ENCODE results near the gene CNOT10. TPM values are rescaled to one million over a fixed set of nuclear protein-coding genes. Genes with fewer than 3 reads are reported as not detected.

CNOT10 gene
- polyA plus RNA-seq, 1 of the 3 experiments (the other 2 are of a cell fraction), result 23.5 TPM

- Histone ChIP-seq H3K9me2 (no peaks in the 10 kb centered on the region), H3K9me3 (no peaks in the 10 kb centered on the region), H3K27ac (ENCODE audit: low read depth in 2 of 2, low read length in 1 of 2) (no peak overlapping the region), H3K9ac (no peak overlapping the region), H3K27me3 (ENCODE audit: insufficient read depth) (no peaks in the 10 kb centered on the region), H3K79me2 (ENCODE audit: insufficient read depth) (peaks cover 14% of the 10 kb centered on the region; the same call in 1 of the 2 replicates), H2AFZ (ENCODE audit: low read depth) (no peak overlapping the region), H3K4me1 (ENCODE audit: control insufficient read depth in 1 of 2, insufficient read depth in 2 of 2, low read depth in 1 of 2, low read length in 1 of 2) (peaks cover 0 to 7% of the 10 kb centered on the region in 2 experiments; a peak in 3 of 4 replicates), H3K4me2 (no peak overlapping the region), H4K20me1 (ENCODE audit: insufficient read depth) (no peaks in the 10 kb centered on the region), H3K36me3 (replicated peaks in 1 of 2; ENCODE audit: control insufficient read depth in 1 of 2, insufficient read depth in 2 of 2, low read length in 1 of 2) (peaks cover 22 to 37% of the 10 kb centered on the region in 2 experiments), H3K4me3 (ENCODE audit: low read depth in 2 of 2, low read length in 1 of 2) (no peak overlapping the region), H3F3A (replicated peaks; ENCODE audit: insufficient read depth) (no peaks in the 10 kb centered on the region)
- 99% methylated on average over 3 of the region's 3 CpGs for WGBS (ENCODE audit: low lambda C conversion rate)
- CTCF ChIA-PET, result no interaction called here
- POLR2A ChIA-PET, result no interaction called here
- DNase-seq, result no peak
- TF ChIP-seq CTCF (IDR thresholded peaks at IDR 0.05) (no peak), TAF1 (IDR thresholded peaks at IDR 0.05; ENCODE audit: borderline replicate concordance, low read depth, low read length) (no peak), FOXM1 (IDR thresholded peaks at IDR 0.05; ENCODE audit: low read depth) (no peak), MAX (IDR thresholded peaks at IDR 0.05; ENCODE audit: low read depth) (no peak), USF1 (IDR thresholded peaks at IDR 0.05; ENCODE audit: borderline replicate concordance, low read depth) (no peak), PBX3 (IDR thresholded peaks at IDR 0.05) (no peak), REST (IDR thresholded peaks at IDR 0.05; ENCODE audit: low read depth, low read length) (no peak)
Observed at GRCh38 chr3:32709346-32709745, 24.4 kb downstream of the CNOT10 start.
